CD4-positive, alpha-beta memory T cell (primary cell): ENCODE measurements around the gene CYS1. TPM values are rescaled to one million over a fixed set of nuclear protein-coding genes. Genes with fewer than 3 reads are reported as not detected.

ENCODE experiments used
- CTCF ChIA-PET: fragments of 350-600 bp; sonication (Branson Sonifier 250); formaldehyde crosslinking; loops from one replicate; lab custom pipeline; 2021; ENCODE audit warnings: inconsistent platforms; ENCODE audit not compliant: partially characterized antibody; lab: Charles Lee
- POLR2A ChIA-PET: fragments of 350-600 bp; sonication (Branson Sonifier 250); formaldehyde crosslinking; loops from one replicate; lab custom pipeline; 2021; ENCODE audit not compliant: partially characterized antibody; lab: Charles Lee
- DNase-seq, 5 donors: peaks; one replicate each; pipeline versions ENCODE4 v3.0.0 to v3.0.0-alpha.2; 2020 to 2022; ENCODE audit warnings: mixed read lengths in 1 of 5
- H3K27ac ChIP-seq: one replicate; pipeline ENCODE4 v1.7.0; 2013; ENCODE audit warnings: low read depth, low read length
- H3K27me3 ChIP-seq: 2 replicates; pipeline ENCODE4 v1.7.0; 2013; ENCODE audit warnings: mild to moderate bottlenecking, low read length, moderate library complexity; ENCODE audit not compliant: insufficient read depth
- H3K36me3 ChIP-seq: 2 replicates; pipeline ENCODE4 v1.7.0; 2013; ENCODE audit warnings: mild to moderate bottlenecking, low read length, moderate library complexity; ENCODE audit not compliant: insufficient read depth
- H3K4me1 ChIP-seq: 2 replicates; pipeline ENCODE4 v1.7.0; 2013; ENCODE audit warnings: mild to moderate bottlenecking, low read length, moderate library complexity; ENCODE audit not compliant: insufficient read depth
- H3K4me3 ChIP-seq, 2 donors: one replicate each; pipeline ENCODE4 v1.7.0; 2013; ENCODE audit warnings: low read length in 2 of 2, mild to moderate bottlenecking in 1 of 2
- H3K9me3 ChIP-seq, 2 donors: one replicate each; pipeline ENCODE4 v1.7.0; 2013; ENCODE audit warnings: low read length in 2 of 2, control low read depth in 1 of 2; ENCODE audit not compliant: control insufficient read depth in 1 of 2
- H3K27ac Mint-ChIP-seq, 7 donors: one replicate each; pipeline ENCODE4 v1.8.0; 2020 to 2021; ENCODE audit warnings: mixed read lengths in 7 of 7, mild to moderate bottlenecking in 6 of 7, inconsistent platforms in 3 of 7, moderate library complexity in 3 of 7
- H3K27me3 Mint-ChIP-seq, 2 donors: one replicate each; pipeline ENCODE4 v1.8.0; 2020 to 2021; ENCODE audit warnings: mixed read lengths in 2 of 2
- H3K36me3 Mint-ChIP-seq, 2 donors: one replicate each; pipeline ENCODE4 v1.8.0; 2020 to 2021; ENCODE audit warnings: mixed read lengths in 2 of 2, inconsistent platforms in 1 of 2, mild to moderate bottlenecking in 1 of 2
- H3K4me1 Mint-ChIP-seq, 4 donors: one replicate each; pipeline ENCODE4 v1.8.0; 2020 to 2021; ENCODE audit warnings: mixed read lengths in 4 of 4, mild to moderate bottlenecking in 1 of 4
- H3K4me3 Mint-ChIP-seq, 8 donors: one replicate each; pipeline ENCODE4 v1.8.0; 2020 to 2021; ENCODE audit warnings: mixed read lengths in 8 of 8, mild to moderate bottlenecking in 7 of 8, moderate library complexity in 6 of 8, inconsistent platforms in 3 of 8
- H3K9me3 Mint-ChIP-seq, 8 donors: one replicate each; pipeline ENCODE4 v1.8.0; 2020 to 2021; ENCODE audit warnings: mixed read lengths in 8 of 8, mild to moderate bottlenecking in 5 of 8, inconsistent platforms in 3 of 8, moderate library complexity in 1 of 8
- intact Hi-C: fragments of 100-400 bp; cut with micrococcal nuclease; formaldehyde crosslinking; loops from one replicate; pipeline ENCODE4 v1.15.1; 2023
- polyA plus RNA-seq, 2 donors: library from polyadenylated mRNA; unstranded; fragments of 300-500 nt; fragmentation: Illumina TruSeq; gene quantifications; one replicate each; pipeline ENCODE4 v1.2.3, GENCODE V29; 2021
- total RNA-seq, 2 experiments: library from RNA; stranded (reverse); gene quantifications; one replicate each; pipeline ENCODE4 v1.2.3, GENCODE V29; 2021

Gene CYS1
- total and polyA plus RNA-seq, 4 experiments from 2014 or later: not detected

- Histone ChIP-seq H3K27ac (no peak overlapping the region), H3K36me3 (no peaks in the 10 kb centered on the region), H3K9me3 (no peaks in the 10 kb centered on the region), H3K4me1 (peaks cover 37% of the 10 kb centered on the region), H3K4me3 (peak overlapping the region in 1 of 2 donors; percentile 51), H3K27me3 (no peaks in the 10 kb centered on the region)
- H3K4me3 Mint-ChIP-seq: peak overlapping the region; percentile 22 to 80 (median 66)
- no peaks in the 10 kb centered on the region for H3K27me3 Mint-ChIP-seq
- H3K9me3 Mint-ChIP-seq: no peaks in the 10 kb centered on the region
- H3K36me3 Mint-ChIP-seq: no peaks in the 10 kb centered on the region
- no peak for DNase-seq
- intact Hi-C loops: loop anchor here (1.0 kb wide), 1 partner anchor 14 kb away; no protein-coding TSS in a partner anchor
- ChIA-PET CTCF (interaction anchor here (1.0 to 5.1 kb wide), 3 partner anchors 15 to 45 kb away, joined by 3 to 35 read pairs (median 15); no protein-coding TSS in a partner anchor), POLR2A (interaction anchor here (1.0 to 3.2 kb wide), 3 partner anchors 13 to 186 kb away, joined by 3 to 30 read pairs (median 4); partner anchors contain the start of genes KLF11 and TAF1B)
- peak overlapping the region; percentile 39 to 90 (median 73) for H3K27ac Mint-ChIP-seq
- H3K4me1 Mint-ChIP-seq: peaks cover 7 to 40% (median 26%) of the 10 kb centered on the region in 4 donors
These were observed 50.4 kb downstream of the CYS1 start for GRCh38 chr2:10029875-10030223.

- peak overlapping the region; percentile 39 to 90 (median 73) for H3K27ac Mint-ChIP-seq
- POLR2A ChIA-PET: interaction anchor here (1.0 to 3.2 kb wide), 4 partner anchors 14 to 186 kb away, joined by 3 to 30 read pairs (median 5); partner anchors contain the start of genes KLF11 and TAF1B
- peak overlapping the region; percentile 48 to 80 (median 69) for H3K4me3 Mint-ChIP-seq
- Histone ChIP-seq H3K4me1 (peaks cover 30% of the 10 kb centered on the region), H3K4me3 (peak overlapping the region; percentile 42 to 51), H3K9me3 (no peaks in the 10 kb centered on the region), H3K27ac (peak overlapping the region; percentile 9), H3K36me3 (no peaks in the 10 kb centered on the region), H3K27me3 (no peaks in the 10 kb centered on the region)
- no peaks in the 10 kb centered on the region for H3K36me3 Mint-ChIP-seq
- DNase-seq: peak; percentile 21 to 60 (median 57)
- CTCF ChIA-PET: interaction anchor here (1.0 to 5.1 kb wide), 5 partner anchors 15 to 215 kb away, joined by 3 to 35 read pairs (median 9); partner anchors contain the start of gene TAF1B
- intact Hi-C loops: loop anchor here (1.0 kb wide), 1 partner anchor 15 kb away; no protein-coding TSS in a partner anchor
- H3K4me1 Mint-ChIP-seq: peaks cover 4 to 34% (median 23%) of the 10 kb centered on the region in 4 donors
- H3K27me3 Mint-ChIP-seq: no peaks in the 10 kb centered on the region
- no peaks in the 10 kb centered on the region for H3K9me3 Mint-ChIP-seq
These were observed 51.0 kb downstream of the CYS1 start for GRCh38 chr2:10028988-10029874.

GRCh38 chr2:10028407-10028987 lies 51.7 kb downstream of the CYS1 start:
- no peaks in the 10 kb centered on the region for H3K27me3 Mint-ChIP-seq
- H3K36me3 Mint-ChIP-seq: no peaks in the 10 kb centered on the region
- ChIA-PET POLR2A (interaction anchor here (0.8 to 3.2 kb wide), 3 partner anchors 15 to 1315 kb away, joined by 3 to 30 read pairs (median 6); partner anchors contain the start of gene KLF11), CTCF (interaction anchor here (1.0 to 5.1 kb wide), 6 partner anchors 10 to 214 kb away, joined by 3 to 35 read pairs (median 6); partner anchors contain the start of gene TAF1B)
- Histone ChIP-seq H3K9me3 (no peaks in the 10 kb centered on the region), H3K27ac (no peak overlapping the region), H3K4me3 (peak overlapping the region in 1 of 2 donors; percentile 51), H3K36me3 (no peaks in the 10 kb centered on the region), H3K4me1 (peaks cover 30% of the 10 kb centered on the region), H3K27me3 (no peaks in the 10 kb centered on the region)
- no peaks in the 10 kb centered on the region for H3K9me3 Mint-ChIP-seq
- intact Hi-C loops: no loop called here
- peak overlapping the region in 4 of 7 donors; percentile 44 to 75 (median 66) for H3K27ac Mint-ChIP-seq
- peaks cover 4 to 32% (median 23%) of the 10 kb centered on the region in 4 donors for H3K4me1 Mint-ChIP-seq
- DNase-seq: no peak
- peak overlapping the region in 5 of 8 donors; percentile 65 to 75 (median 70) for H3K4me3 Mint-ChIP-seq

GRCh38 chr2:10027660-10028330 lies 52.4 kb downstream of the CYS1 start:
- Mint-ChIP-seq H3K36me3 (no peaks in the 10 kb centered on the region), H3K9me3 (no peaks in the 10 kb centered on the region), H3K4me3 (peak overlapping the region in 1 of 8 donors; percentile 32), H3K4me1 (peaks cover 4 to 32% (median 23%) of the 10 kb centered on the region in 4 donors), H3K27me3 (no peaks in the 10 kb centered on the region), H3K27ac (peak overlapping the region in 3 of 7 donors; percentile 42 to 68 (median 52))
- Histone ChIP-seq H3K27ac (no peak overlapping the region), H3K4me1 (peaks cover 30% of the 10 kb centered on the region), H3K4me3 (no peak overlapping the region), H3K27me3 (no peaks in the 10 kb centered on the region), H3K9me3 (no peaks in the 10 kb centered on the region), H3K36me3 (no peaks in the 10 kb centered on the region)
- DNase-seq: no peak
- intact Hi-C loops: no loop called here
- ChIA-PET CTCF (interaction anchor here (1.0 to 5.1 kb wide), 6 partner anchors 9 to 214 kb away, joined by 3 to 35 read pairs (median 6); partner anchors contain the start of gene TAF1B), POLR2A (interaction anchor here (0.8 to 3.2 kb wide), 2 partner anchors 15 to 1316 kb away, joined by 3 to 30 read pairs; partner anchors contain the start of gene KLF11)

- peak overlapping the region in 1 of 8 donors; percentile 32 for H3K4me3 Mint-ChIP-seq
- POLR2A ChIA-PET: interaction anchor here (3.2 kb wide), 1 partner anchor 16 kb away, joined by 30 read pairs; the partner anchor contains the start of gene KLF11
- H3K27me3 ChIP-seq: no peaks in the 10 kb centered on the region
- no peaks in the 10 kb centered on the region for H3K36me3 Mint-ChIP-seq
- no peak overlapping the region for H3K27ac ChIP-seq
- H3K9me3 Mint-ChIP-seq: no peaks in the 10 kb centered on the region
- H3K27ac Mint-ChIP-seq: peak overlapping the region in 2 of 7 donors; percentile 43 to 68
- no peaks in the 10 kb centered on the region for H3K36me3 ChIP-seq
- DNase-seq: no peak
- no peaks in the 10 kb centered on the region for H3K27me3 Mint-ChIP-seq
- no peaks in the 10 kb centered on the region for H3K9me3 ChIP-seq
- intact Hi-C loops: no loop called here
- no peak overlapping the region for H3K4me3 ChIP-seq
- peaks cover 6 to 32% (median 23%) of the 10 kb centered on the region in 4 donors for H3K4me1 Mint-ChIP-seq
- CTCF ChIA-PET: interaction anchor here (0.7 to 2.3 kb wide), 5 partner anchors 8 to 216 kb away, joined by 3 to 9 read pairs (median 4); no protein-coding TSS in a partner anchor
- H3K4me1 ChIP-seq: peaks cover 30% of the 10 kb centered on the region
These were observed 53.2 kb downstream of the CYS1 start for GRCh38 chr2:10026940-10027569.

GRCh38 chr2:10022966-10023662 lies 57.1 kb downstream of the CYS1 start:
- CTCF ChIA-PET: no interaction called here
- no peak overlapping the region for H3K27ac ChIP-seq
- no peak for DNase-seq
- no peaks in the 10 kb centered on the region for H3K9me3 ChIP-seq
- H3K4me3 ChIP-seq: no peak overlapping the region
- H3K4me1 ChIP-seq: peaks cover 5% of the 10 kb centered on the region
- Mint-ChIP-seq H3K27ac (peak overlapping the region in 2 of 7 donors; percentile 14), H3K4me1 (peaks cover 1 to 4% (median 3%) of the 10 kb centered on the region in 4 donors), H3K9me3 (peaks cover 0 to 2% (median 0%) of the 10 kb centered on the region in 8 donors), H3K36me3 (no peaks in the 10 kb centered on the region), H3K4me3 (no peak overlapping the region), H3K27me3 (no peaks in the 10 kb centered on the region)
- intact Hi-C loops: no loop called here
- H3K27me3 ChIP-seq: no peaks in the 10 kb centered on the region
- no peaks in the 10 kb centered on the region for H3K36me3 ChIP-seq
- POLR2A ChIA-PET: no interaction called here
